CD14-positive monocyte (primary cell): ENCODE results near the gene ICAM2. TPM values are rescaled to one million over a fixed set of nuclear protein-coding genes. Genes with fewer than 3 reads are reported as not detected.

Experiments
- DNase-seq, 3 donors: peaks; one replicate each; pipeline ENCODE4 v3.0.0-alpha.2; 2011 to 2022
- H2AFZ ChIP-seq: 2 replicates; pipeline ENCODE4 v1.6.0; 2012; ENCODE audit warnings: mild to moderate bottlenecking, low read depth, low read length, inconsistent platforms; ENCODE audit not compliant: insufficient read depth, poor library complexity, severe bottlenecking
- H3K27ac ChIP-seq, 2 donors: 1 replicate in 1 of 2; 2 replicates in 1 of 2; pipeline ENCODE4 v1.5.1; 2012 to 2013; ENCODE audit warnings: low read length in 2 of 2, control low read depth in 1 of 2, inconsistent platforms in 1 of 2, low read depth in 1 of 2, mild to moderate bottlenecking in 1 of 2
- H3K27me3 ChIP-seq, 2 donors: one replicate each; pipeline versions ENCODE4 v1.6.0 to v1.6.1; 2011 to 2013; ENCODE audit warnings: low read length in 2 of 2; ENCODE audit not compliant: control insufficient read depth in 2 of 2, insufficient read depth in 2 of 2
- H3K36me3 ChIP-seq, 2 donors: replicated peaks in 1 of 2; 1 replicate in 1 of 2; 2 replicates in 1 of 2; pipeline versions ENCODE4 v1.5.1 to v1.6.1; 2012 to 2013; ENCODE audit warnings: low read length in 2 of 2, control low read depth in 1 of 2, inconsistent platforms in 1 of 2, mild to moderate bottlenecking in 1 of 2; ENCODE audit not compliant: insufficient read depth in 2 of 2, control insufficient read depth in 1 of 2
- H3K4me1 ChIP-seq, 2 donors: 1 replicate in 1 of 2; 2 replicates in 1 of 2; pipeline versions ENCODE4 v1.5.1 to v1.6.1; 2012 to 2013; ENCODE audit warnings: low read length in 2 of 2, control low read depth in 1 of 2, inconsistent platforms in 1 of 2, mild to moderate bottlenecking in 1 of 2, moderate library complexity in 1 of 2; ENCODE audit not compliant: insufficient read depth in 2 of 2, control insufficient read depth in 1 of 2
- H3K4me2 ChIP-seq: replicated peaks from 2 replicates; pipeline ENCODE3; 2012; ENCODE audit warnings: low read length, moderate library complexity, mild to moderate bottlenecking; ENCODE audit not compliant: poor library complexity, severe bottlenecking; ENCODE audit errors: extremely low read depth
- H3K4me3 ChIP-seq, 3 experiments: fragments of 200-600 bp in 1 of 3; sonication (generic) in 1 of 3; replicated peaks in 1 of 3; 1 replicate in 2 of 3; 2 replicates in 1 of 3; pipeline ENCODE4 v1.5.1; 2011 to 2013; ENCODE audit warnings: low read length in 3 of 3, mild to moderate bottlenecking in 3 of 3, control low read depth in 2 of 3, low read depth in 2 of 3, inconsistent platforms in 1 of 3, moderate library complexity in 1 of 3
- H3K79me2 ChIP-seq: 2 replicates; pipeline ENCODE4 v1.6.0; 2012; ENCODE audit warnings: mild to moderate bottlenecking, control low read depth, inconsistent platforms, low read length, moderate library complexity; ENCODE audit not compliant: insufficient read depth
- H3K9ac ChIP-seq: 2 replicates; pipeline ENCODE4 v1.6.0; 2017; ENCODE audit warnings: low read length, mild to moderate bottlenecking; ENCODE audit not compliant: insufficient read depth, poor library complexity, severe bottlenecking
- H3K9me3 ChIP-seq, 2 donors: replicated peaks in 1 of 2; 1 replicate in 1 of 2; 2 replicates in 1 of 2; pipeline versions ENCODE4 v1.5.1 to v1.6.1; 2012 to 2013; ENCODE audit warnings: low read length in 2 of 2, control low read depth in 1 of 2; ENCODE audit not compliant: control insufficient read depth in 1 of 2, insufficient read depth in 1 of 2
- H4K20me1 ChIP-seq: 2 replicates; pipeline ENCODE4 v1.6.0; 2012; ENCODE audit warnings: mild to moderate bottlenecking, low read length, control low read depth, moderate library complexity; ENCODE audit not compliant: insufficient read depth
- H3K27ac Mint-ChIP-seq, 7 donors: one replicate each; pipeline ENCODE4 v1.8.0; 2020; ENCODE audit warnings: mild to moderate bottlenecking in 7 of 7, mixed read lengths in 7 of 7, moderate library complexity in 6 of 7, inconsistent platforms in 2 of 7
- H3K27me3 Mint-ChIP-seq, 3 donors: one replicate each; pipeline ENCODE4 v1.8.0; 2021 to 2022; ENCODE audit warnings: low read depth in 3 of 3, mild to moderate bottlenecking in 3 of 3, mixed read lengths in 3 of 3, moderate library complexity in 3 of 3, inconsistent platforms in 1 of 3
- H3K36me3 Mint-ChIP-seq, 2 donors: one replicate each; pipeline ENCODE4 v1.8.0; 2020; ENCODE audit warnings: mixed read lengths in 2 of 2, inconsistent platforms in 1 of 2, mild to moderate bottlenecking in 1 of 2
- H3K4me1 Mint-ChIP-seq: one replicate; pipeline ENCODE4 v1.8.0; 2020; ENCODE audit warnings: mild to moderate bottlenecking, mixed read lengths
- H3K4me3 Mint-ChIP-seq, 2 donors: one replicate each; pipeline ENCODE4 v1.8.0; 2020; ENCODE audit warnings: mild to moderate bottlenecking in 2 of 2, mixed read lengths in 2 of 2, moderate library complexity in 1 of 2
- H3K9me3 Mint-ChIP-seq, 7 donors: one replicate each; pipeline ENCODE4 v1.8.0; 2020 to 2022; ENCODE audit warnings: mixed read lengths in 7 of 7, mild to moderate bottlenecking in 6 of 7, moderate library complexity in 6 of 7, inconsistent platforms in 2 of 7
- WGBS: methylation state at CpG from one replicate; pipeline ENCODE4 v1.1.5; 2013; ENCODE audit warnings: missing lambda C conversion rate; ENCODE audit not compliant: insufficient coverage; 5-methylcytosine and 5-hydroxymethylcytosine counted together
- intact Hi-C, 2 donors: fragments of 100-400 bp; cut with micrococcal nuclease; formaldehyde crosslinking; loops; one replicate each; pipeline versions ENCODE4 v1.15.0 to v1.15.1; 2023
- polyA plus RNA-seq, 3 donors: library from polyadenylated mRNA; depleted of rRNA in 1 of 3; unstranded in 2 of 3; stranded (reverse) in 1 of 3; fragments of 300-500 nt in 2 of 3; fragments of >200 nt in 1 of 3; fragmentation: Illumina TruSeq in 2 of 3; gene quantifications; 1 replicate in 2 of 3; 2 replicates in 1 of 3; pipeline ENCODE4 v1.2.3, GENCODE V29; 2012 to 2021
- TF ChIP-seq, protein P1 (sequence below): fragments of 200-600 bp; IDR thresholded peaks from one replicate; pipeline ENCODE4 v1.8.0; 2022; ENCODE audit warnings: antibody characterized with exemption, mild to moderate bottlenecking

ICAM2 gene
- polyA plus RNA-seq, 3 donors = 111 to 186 (median 174) TPM

DNA sequence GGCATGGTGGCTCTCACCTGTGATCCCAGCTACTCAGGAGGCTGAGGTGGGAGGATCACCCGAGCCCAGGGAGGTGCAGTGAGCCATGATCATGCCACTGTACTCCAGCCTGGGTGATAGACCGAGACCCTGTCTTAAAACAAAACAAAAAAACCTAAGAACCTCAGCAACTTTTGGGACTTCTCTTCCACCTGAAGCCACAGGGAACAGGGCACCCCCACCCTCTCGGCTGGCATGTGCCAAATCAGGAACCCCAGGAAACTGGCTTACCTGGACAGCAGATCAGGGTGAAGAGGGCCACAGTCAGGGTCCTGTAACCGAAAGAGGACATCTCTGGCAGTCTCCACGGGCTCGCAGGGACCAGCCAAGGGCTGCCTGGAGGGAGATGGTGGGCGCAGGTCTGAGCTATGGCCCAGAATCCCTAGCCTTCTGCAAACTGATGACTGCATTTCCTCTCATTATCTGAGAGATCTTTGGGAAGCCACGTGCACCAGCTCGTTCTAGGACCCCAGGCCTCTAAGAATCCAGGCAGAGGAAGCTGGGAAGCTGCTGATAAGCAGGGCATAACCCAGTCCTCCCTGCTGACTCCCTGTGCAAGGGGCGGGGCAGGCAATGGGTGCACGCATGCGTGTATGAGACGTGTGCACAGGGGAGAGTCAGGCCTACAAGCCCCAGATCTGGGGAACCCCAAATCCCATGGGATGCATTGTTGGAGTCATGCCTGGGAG lies 13.9 kb downstream of the ICAM2 start:
- Histone ChIP-seq H3K9me3 (no peaks in the 10 kb centered on the region), H3K4me1 (peaks cover 39 to 53% of the 10 kb centered on the region in 2 donors), H3K79me2 (peaks cover 45% of the 10 kb centered on the region), H3K27ac (no peak overlapping the region), H3K4me2 (no peak overlapping the region), H3K36me3 (peaks cover 36 to 48% of the 10 kb centered on the region in 2 donors), H3K27me3 (no peaks in the 10 kb centered on the region), H3K4me3 (no peak overlapping the region), H2AFZ (no peak overlapping the region), H4K20me1 (no peaks in the 10 kb centered on the region), H3K9ac (no peak overlapping the region)
- H3K4me1 Mint-ChIP-seq = peaks cover 54% of the 10 kb centered on the region
- 55% methylated on average over 10 of the region's 13 CpGs for WGBS
- H3K27ac Mint-ChIP-seq = no peak overlapping the region
- intact Hi-C loops = no loop called here
- no peak for DNase-seq
- H3K4me3 Mint-ChIP-seq = no peak overlapping the region
- peaks cover 0 to 4% (median 0%) of the 10 kb centered on the region in 7 donors for H3K9me3 Mint-ChIP-seq
- H3K36me3 Mint-ChIP-seq = peaks cover 49 to 65% of the 10 kb centered on the region in 2 donors
- H3K27me3 Mint-ChIP-seq = peaks cover 0 to 2% (median 0%) of the 10 kb centered on the region in 3 donors
- TF ChIP-seq, protein P1, sequence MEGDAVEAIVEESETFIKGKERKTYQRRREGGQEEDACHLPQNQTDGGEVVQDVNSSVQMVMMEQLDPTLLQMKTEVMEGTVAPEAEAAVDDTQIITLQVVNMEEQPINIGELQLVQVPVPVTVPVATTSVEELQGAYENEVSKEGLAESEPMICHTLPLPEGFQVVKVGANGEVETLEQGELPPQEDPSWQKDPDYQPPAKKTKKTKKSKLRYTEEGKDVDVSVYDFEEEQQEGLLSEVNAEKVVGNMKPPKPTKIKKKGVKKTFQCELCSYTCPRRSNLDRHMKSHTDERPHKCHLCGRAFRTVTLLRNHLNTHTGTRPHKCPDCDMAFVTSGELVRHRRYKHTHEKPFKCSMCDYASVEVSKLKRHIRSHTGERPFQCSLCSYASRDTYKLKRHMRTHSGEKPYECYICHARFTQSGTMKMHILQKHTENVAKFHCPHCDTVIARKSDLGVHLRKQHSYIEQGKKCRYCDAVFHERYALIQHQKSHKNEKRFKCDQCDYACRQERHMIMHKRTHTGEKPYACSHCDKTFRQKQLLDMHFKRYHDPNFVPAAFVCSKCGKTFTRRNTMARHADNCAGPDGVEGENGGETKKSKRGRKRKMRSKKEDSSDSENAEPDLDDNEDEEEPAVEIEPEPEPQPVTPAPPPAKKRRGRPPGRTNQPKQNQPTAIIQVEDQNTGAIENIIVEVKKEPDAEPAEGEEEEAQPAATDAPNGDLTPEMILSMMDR = no peak

DNA sequence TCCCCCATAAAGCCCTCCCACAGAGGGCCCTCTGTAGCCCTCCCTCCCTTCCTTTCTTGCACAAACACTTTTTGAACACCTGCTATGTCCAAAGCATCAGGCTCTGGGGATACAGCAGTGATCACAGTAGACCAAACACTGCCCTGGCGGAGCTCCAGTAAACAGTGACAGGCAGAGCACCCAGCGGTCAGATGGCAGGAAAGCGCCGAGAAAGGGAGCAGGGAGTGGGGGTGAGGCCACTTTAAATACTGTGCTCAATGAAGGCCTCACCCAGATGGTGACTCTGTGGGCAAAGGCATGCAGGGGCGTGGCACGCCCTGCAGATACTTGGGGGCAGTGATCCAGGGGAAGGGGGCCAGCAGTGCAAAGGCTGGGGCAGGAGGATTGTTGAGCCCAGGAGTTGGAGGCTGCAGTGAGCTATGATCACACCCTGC lies 14.7 kb downstream of the ICAM2 start:
- no peak overlapping the region for H3K4me3 ChIP-seq
- peak overlapping the region in 2 of 7 donors; percentile 75 to 78 for H3K27ac Mint-ChIP-seq
- H3K27me3 ChIP-seq = no peaks in the 10 kb centered on the region
- 52% methylated on average over 6 of the region's 6 CpGs for WGBS
- peaks cover 47 to 57% of the 10 kb centered on the region in 2 donors for H3K4me1 ChIP-seq
- no peaks in the 10 kb centered on the region for H3K9me3 ChIP-seq
- no peak overlapping the region for H3K27ac ChIP-seq
- DNase-seq = no peak
- H3K4me2 ChIP-seq = no peak overlapping the region
- H3K36me3 Mint-ChIP-seq = peaks cover 46 to 57% of the 10 kb centered on the region in 2 donors
- H3K36me3 ChIP-seq = peaks cover 36 to 48% of the 10 kb centered on the region in 2 donors
- TF ChIP-seq, protein P1 = no peak
- H3K79me2 ChIP-seq = peaks cover 37% of the 10 kb centered on the region
- H3K9ac ChIP-seq = no peak overlapping the region
- no peak overlapping the region for H3K4me3 Mint-ChIP-seq
- intact Hi-C loops = no loop called here
- no peaks in the 10 kb centered on the region for H4K20me1 ChIP-seq
- H2AFZ ChIP-seq = no peak overlapping the region
- peaks cover 56% of the 10 kb centered on the region for H3K4me1 Mint-ChIP-seq
- peaks cover 0 to 4% (median 0%) of the 10 kb centered on the region in 7 donors for H3K9me3 Mint-ChIP-seq
- H3K27me3 Mint-ChIP-seq = peaks cover 0 to 2% (median 0%) of the 10 kb centered on the region in 3 donors
